Activated T-cell treated with anti-CD3 and anti-CD28 coated beads for 1 hour (primary cell): ENCODE measurements around the gene IST1.
A peak's percentile ranks its signal among the peaks of the same experiment; 100 is the strongest.
"Not testable (repeated sequence)": the region's sequence is repeated elsewhere in the genome, so short reads cannot be mapped to it uniquely, and the experiment has no call there.

Experiments used
- DNase-seq: peaks from one replicate; pipeline ENCODE4 v3.0.0-alpha.2; 2020; ENCODE audit warnings: low read depth

The IST1 gene

DNA sequence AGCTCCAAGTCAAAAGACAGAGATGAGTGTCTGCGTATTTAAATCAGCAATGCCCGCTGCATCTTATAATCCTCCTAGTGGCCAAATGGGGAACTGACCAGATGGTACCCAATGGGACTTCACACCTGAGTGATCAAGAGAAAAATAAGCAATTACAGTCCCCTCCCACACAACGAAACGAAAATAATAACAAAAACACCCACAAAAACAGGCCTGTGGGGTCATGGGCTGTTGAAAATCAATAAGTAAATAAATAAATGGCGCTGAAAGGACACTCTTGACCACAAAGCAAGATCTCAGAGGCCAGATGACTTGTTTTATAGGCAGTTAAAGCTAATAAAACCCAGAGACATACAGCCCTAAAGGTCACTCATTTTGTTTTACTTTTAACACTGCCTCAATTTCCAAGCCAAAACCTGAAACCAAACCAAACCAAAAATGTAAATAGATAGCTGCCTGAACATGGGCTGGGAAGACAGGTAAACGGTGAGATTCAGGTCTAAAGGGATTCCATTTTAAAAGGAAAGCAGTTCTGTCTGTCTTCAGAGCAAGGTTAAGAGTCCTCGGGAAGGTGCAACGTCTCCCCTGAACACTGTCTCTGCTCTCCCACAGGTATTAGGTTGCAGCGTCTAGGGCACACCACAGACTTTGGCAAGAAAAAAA lies 12.7 kb upstream of the IST1 start:
- peak; percentile 65 for DNase-seq

DNA sequence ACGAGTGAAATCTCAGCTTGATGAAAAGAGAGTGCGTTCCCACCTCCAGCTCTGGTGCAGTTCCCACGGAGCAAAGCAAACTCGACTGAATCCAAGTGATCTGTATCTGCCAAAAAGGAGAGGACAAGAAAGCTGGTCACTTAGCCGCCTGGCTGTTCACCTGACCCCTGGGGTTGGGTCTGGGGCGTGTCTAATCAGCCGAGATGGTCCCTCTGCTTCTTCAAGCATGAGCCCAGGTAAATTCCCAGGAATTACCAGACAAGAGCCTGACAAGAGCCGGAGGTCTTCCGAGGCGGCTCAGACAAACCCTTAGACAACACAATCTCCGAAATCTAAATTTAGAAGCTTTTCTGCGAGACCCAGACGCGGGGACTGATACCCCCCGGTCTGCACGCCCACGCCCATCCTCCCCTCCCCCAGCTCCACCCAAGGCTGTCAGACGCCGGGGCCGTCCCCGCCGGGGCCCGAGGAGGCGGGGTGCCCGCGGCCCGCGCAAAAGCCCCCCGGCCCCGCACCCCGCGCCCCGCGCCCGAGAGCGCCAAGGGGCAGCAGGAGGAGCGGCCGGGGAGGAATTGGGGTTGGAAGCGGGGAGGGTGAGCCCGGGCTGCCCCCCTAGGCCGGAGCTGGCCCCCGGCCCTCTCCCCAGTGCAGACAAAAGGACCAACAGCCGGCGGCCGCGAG lies 12.0 kb upstream of the IST1 start:
- DNase-seq = peak; percentile 44

DNA sequence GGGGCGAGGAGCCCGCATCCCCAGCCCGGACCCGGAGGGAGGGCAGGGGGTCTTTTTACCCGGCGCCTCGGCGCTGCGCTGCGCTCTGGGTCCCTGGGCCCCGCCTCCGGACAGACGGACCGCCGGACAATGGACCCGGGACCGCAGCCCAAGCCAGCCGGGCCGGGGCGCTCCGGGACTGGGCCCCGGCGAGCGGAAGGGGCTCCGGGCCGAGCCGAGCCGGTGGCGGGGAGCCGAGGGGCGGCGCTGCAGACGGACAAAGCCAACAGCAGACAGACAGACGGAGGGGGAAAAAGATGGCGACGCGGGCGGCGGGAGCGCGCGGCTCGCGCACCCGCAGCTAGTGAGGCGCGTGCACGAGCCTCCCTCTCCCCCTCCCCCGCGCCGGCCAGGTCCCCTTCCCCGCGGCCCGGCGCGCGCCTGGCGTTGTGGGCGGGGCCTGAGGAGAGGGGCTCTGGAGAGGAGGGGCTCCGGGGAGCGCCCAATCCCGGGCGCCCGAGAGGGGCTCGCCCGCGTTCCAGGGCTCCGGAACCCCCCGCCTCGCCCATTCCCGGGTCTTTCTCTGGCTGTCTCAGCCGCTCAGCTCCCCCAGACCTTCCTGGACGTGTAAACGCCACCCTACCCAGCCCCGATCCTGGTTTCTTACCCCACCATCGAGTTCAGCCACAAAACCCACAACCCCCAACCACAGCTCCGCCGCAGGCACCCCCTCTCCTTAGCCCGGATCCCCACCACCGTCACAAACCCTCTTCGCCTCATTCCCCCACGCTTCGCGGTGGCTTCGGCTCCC lies 11.3 kb upstream of the IST1 start, which contains the start of gene ZNF821:
TSS of gene ZNF821 (minus strand) at position 334 of the 790 bp plus-strand sequence. CDS start 4,236 bp downstream, outside the sequence.
- peak; percentile 59 for DNase-seq

DNA sequence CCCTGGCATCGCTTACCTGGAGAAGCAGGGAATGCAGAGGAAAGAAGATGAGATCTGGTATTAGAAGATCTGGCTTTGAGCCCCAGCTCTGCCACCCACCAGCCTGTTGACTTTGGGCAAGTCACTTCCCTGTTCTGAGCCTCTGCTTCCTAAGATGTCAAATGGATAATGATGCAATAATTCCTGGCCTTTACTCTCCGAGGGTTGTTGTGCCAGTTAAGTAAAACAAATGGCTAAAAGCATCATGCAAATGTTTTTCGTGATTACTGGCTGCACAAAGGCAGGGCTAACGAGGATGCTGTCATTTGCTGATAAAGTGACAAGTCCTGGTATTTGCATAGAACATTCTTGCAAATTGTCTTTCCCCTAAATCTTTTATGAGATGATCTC lies 10.1 kb upstream of the IST1 start:
- no peak for DNase-seq

DNA sequence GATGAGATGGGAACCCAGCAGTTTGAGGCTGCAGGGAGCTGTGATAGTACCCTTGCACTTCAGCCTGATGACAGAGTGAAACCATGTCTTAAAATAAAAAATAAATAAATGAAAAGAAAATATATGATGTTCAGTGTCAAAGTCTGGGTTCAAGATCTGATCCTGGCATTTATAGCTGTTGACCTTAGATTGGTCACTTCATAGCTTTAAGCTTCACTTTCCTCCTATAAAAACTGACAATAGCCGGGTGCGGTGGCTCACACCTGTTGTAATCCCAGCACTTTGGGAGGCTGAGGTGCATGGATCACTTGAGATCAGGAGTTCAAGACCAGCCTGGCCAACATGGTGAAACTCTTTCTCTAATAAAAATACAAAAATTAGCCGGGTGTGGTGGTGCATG lies 6.2 kb upstream of the IST1 start:
- no peak for DNase-seq

DNA sequence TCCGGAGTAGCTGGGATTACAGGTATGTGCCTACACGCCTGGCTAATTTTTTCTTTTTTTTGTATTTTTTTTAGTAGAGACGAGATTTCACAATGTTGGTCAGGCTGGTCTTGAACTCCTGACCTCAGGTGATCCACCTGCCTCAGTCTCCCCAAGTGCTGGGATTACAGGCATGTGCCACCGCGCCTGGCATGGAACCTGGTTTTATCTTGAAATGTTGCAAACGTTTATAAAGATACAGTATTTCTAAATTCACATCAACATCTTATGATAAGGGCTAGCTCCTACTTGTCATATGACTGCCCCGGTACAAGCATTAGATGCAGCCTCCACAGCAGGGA lies 1.5 kb upstream of the IST1 start:
- DNase-seq = no peak

DNA sequence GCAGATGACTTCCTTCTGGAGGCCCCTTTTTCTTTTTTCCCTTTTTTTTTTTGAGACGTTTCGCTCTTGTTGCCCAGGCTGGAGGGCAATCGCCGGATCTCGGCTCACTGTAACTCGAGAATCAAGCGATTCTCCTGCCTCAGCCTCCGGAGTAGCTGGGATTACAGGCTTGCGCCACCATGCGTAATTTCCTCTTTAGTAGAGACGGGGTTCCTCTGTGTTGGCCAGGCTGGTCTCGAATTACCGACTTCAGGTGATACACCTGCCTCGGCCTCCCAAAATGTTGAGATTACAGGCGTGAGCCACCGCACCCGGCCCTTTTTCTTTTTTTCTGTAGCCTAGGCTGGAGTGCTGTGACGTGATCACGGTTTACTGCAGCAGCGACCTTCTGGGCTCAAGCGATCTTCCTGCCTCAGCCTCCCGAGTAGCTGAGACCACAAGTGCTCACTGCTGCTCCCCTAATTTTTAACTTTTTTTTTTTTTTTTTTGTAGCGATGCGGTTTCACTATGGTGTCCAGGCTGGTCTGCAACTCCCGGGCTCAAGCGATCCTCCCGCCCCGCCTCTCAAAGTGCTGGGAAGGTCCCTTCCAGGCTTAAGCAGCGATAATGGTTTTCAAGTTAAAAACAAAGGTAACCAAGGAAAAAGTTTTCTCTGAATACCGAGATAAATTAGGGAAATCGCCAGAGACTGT lies 956 bp upstream of the IST1 start:
- DNase-seq = peak; percentile 15

DNA sequence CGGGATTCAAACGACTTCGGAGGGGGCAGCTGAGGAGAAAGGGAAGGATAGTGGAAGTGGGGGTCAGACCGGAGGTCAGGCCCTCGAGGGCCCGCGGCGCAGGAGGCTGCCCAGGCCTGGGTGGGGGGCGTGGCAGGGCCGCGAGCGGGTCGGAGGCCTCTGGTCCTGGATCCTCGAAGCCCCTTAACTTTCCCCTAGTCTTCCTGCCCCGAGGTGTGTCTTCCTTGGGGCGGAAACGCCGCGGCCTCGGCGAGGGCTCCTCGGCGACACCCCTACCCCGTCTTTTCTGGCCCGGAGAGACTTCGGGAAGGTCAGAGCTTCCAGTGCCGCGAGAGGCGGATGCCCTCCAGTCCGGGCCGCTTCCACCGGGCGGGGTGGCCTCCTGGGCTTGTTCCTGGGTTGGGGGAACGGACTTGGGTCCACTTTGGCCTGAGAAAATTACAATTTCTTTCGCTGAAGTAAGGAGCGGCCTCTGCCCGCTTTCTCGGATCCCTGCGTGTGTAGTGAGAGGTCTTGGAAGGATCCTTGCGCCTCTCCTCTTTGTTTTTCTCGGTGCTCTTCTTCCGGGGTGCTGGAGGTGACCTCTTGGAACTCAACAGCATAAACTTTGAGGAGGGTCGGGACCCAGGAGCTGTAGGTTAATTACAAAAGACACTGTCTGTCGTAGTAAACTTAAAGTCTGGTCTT lies 491 bp downstream of the IST1 start:
- DNase-seq = no peak

DNA sequence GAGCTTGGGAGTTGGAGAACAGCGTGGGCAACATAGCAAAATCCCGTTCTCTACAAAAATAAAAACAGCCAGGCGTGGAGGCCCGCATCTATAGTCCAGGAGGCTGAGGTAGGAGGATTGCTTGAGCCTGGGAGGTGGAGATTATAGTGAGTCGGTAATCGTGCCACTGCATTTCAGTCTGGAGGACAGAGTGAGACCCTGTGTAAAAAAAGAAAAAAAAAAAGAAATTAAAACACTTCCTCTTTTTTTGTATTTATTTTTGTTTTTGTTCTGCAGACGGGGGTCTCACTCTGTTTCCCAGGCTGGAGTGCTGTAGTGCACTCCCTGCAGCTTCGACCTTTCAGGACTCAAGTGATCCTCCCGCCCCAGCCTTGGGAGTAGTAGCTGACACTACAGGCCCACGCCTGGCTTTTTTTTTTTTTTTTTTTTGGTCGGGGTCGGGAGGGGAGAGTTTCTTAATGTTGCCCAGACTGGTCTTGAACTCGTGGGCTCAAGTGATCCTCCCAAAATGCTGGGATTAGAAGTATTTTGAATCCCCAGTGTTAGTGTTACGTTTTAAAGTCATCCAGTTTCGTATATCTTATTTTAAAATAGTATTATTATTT lies 1.5 kb downstream of the IST1 start:
- no peak for DNase-seq

DNA sequence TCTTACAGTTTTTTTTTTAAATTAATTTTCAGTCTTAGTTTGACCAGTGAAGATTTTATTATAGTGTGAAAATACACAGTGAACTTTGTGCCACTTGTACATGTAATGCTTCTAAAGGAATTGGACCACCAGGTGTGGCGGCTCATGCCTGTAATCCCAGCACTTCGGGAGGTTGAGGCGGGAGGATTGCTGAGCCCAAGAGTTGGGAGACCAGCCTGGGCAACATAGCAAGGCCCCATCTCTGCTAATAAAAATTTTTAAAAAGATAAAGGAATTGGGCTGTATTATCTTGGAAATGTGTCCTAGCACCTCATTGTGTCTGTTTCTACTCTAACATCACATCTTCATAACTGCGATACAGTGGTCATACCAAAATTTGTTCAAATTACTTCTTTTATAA lies 3.8 kb downstream of the IST1 start:
- DNase-seq = no peak

DNA sequence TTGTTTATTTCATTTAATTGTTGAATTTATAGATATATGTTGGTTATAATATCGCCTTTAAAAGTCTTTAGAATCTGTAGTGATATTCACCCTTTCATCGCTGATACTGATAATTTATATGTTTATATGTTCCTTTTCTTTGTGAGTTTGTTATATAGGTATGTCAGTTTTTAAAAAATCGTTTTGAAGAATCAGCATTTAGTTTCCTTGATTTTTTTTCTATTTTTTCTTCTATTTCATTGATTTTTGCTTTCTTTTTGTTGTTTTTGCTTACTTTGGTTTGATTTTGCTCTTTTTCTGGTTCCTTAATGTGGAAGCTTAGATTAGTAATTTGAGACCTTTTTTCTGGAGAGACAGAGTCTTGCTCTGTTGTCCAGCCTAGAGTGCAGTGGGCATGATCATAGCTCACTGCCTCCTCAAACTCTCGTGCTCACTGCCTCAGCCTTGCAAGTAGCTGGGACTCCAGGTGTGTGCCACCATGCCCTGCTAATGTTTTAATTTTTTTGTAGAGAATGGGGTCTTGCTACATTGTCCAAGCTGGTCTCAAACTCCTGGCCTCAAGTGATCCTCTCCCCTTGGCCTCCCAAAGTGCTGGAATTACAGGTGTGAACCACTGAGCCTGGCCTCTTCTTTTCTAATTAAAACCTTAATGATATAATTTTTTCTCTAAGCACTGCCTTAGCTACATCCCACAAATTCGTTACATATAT lies 7.5 kb downstream of the IST1 start:
- DNase-seq = no peak

DNA sequence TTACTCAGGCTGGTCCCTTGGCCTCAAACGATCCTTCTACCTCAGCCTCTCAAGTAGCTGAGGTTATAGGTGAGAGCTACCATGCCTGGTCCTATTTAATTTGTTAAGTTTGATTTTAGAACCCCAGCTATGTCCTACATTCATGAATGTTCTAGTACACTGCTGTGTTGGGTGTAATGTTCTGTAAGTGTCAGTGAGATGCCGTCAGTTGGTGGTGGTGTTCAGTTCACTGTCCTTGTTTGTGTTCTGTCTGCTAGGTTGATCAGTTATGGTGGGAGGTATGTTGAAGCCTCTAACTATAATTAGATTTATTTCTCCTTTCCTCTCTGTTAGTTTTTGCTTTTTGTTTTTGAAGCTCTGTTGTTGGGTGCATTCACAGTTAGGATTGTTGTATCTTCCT lies 8.3 kb downstream of the IST1 start:
- DNase-seq = no peak

DNA sequence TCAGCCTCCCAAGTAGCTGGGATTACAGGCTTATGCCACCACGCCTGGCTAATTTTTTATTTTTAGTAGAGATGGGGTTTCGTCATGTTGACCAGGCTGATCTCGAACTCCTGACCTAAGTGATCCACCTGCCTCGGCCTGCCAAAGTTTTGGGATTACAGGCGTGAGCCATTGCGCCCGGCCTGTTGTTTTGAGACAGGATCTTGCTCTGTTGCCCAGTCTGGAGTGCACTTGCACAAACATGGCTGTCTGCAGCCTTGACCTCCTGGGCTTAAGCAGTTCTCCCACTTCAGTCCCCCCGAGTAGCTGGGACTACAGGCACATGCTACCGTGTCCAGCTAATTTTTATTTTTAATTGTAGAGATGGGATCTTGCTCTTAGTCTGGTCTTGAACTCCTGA lies 8.9 kb downstream of the IST1 start:
- DNase-seq = no peak

DNA sequence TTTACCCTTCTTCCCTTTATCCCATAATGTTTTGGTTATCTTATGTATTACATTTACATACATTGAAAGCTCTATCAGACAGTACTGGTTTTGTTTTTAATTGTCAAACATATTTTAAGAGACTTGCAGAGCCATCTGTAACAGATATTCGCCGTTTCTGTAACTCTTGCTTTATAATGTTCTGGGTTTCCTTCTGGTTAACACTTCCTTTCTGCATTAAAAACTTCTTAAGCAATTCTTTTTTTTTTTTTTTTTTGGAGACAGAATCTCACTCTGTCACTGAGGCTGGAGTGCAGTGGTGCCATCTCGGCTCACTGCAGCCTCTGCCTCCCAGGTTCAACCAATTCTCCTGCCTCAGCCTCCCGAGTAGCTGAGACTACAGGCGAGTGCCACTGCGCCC lies 10.4 kb downstream of the IST1 start:
- not testable (repeated sequence) for DNase-seq

DNA sequence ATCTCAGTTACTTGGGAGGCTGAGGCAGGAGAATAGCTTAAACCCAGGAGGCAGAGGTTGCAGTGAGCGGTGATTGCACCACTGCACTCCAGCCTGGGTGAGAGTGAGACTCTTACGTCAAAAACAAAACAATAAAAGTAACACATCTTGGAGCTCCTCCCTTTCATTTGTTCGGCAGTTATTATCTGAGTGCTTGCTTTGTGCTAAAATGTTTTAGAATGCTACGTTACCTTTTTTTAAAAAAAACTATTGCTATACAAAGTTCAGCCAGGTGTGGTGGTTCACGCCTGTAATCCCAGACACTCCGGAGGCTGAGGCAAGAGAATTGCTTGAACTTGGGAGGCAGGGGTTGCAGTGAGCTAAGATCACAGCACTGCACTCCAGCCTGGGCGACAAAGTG lies 15.8 kb downstream of the IST1 start:
- no peak for DNase-seq

DNA sequence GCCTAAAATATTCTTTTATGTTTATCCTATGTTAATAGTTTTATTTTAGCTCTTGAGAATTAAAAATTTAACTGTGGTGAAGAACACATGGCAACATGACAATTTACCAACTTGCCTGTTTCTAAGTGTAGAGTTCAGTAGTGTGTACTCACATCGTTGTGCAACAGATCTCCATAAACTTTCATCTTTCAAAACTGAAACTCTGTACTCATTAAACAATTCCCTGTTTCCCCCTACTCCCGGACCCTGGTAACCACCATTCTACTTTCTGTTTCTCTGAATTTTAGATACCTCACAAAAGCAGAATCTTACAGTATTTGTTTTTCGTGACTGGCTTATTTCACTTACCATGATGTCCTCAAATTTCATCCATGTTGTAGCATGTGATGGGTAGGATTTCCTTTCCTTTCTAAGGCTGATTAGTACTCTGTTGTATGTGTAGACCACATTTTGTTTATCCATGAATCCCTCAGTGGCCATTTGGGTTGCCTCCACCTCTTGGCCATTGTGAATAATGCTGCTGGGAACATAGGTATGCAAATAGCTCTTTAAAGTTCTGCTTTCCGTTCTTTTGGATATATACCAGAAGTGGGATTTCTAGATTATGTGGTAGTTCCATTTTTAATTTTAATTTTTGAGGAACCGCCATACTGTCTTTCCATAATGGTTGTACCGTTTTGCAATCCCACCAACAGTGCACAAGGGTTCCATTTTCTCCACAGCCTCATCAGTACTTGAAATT lies 17.4 kb downstream of the IST1 start:
- DNase-seq = no peak

DNA sequence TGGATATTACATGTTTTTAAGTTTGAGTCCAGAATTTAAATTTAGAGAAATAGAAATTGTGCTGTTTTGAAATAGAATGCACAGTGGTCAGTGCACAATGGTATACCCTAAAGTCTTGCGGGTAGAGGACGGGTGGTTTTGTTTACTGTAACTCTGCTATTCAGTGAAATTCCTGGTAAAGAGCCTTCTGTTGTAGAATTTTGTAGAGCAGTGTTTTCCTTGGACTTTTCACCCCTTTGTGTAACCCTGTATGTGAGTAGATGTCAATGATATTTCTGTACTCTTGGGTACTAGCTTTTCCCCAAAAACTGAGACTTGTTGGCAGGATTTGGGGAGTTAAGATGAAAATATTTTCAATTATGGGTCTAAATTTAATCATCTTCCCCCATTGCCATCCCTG lies 19.5 kb downstream of the IST1 start:
- DNase-seq = no peak

DNA sequence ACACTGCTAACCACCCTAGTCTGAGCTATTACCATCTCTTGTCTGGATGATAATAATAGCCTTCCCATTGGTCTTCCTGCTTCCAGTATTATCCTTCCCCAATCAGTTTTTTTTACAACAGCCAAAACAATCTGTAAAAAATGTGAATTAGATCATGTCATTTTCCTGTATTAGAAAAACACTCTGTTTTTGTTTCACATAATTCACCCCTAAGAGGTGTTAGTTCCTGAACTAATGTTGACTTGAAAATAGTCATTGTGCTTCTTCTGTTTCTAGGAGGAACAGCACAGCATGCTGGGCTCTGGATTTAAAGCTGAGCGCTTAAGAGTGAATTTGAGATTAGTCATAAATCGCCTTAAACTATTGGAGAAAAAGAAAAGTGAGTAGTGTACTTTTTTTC lies 20.0 kb downstream of the IST1 start:
- no peak for DNase-seq

DNA sequence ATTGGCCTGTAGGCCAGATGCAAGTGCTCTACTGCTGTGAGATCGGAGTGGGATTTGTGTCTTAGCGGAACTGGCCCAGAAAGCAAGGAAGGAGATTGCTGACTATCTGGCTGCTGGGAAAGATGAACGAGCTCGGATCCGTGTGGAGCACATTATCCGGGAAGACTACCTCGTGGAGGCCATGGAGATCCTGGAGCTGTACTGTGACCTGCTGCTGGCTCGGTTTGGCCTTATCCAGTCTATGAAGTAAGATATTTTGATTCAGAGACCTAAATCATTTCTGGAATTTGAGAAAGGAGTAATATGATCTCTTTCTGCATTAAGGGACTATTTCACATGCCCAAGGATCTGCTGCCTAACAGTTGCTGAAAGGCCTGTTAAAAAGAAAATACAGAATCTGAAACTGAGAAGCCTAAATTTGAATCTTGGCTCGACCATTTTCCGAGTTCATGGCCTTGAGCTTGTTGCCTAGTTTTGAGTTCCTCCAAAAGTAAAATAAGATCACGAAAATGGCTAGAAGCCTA lies 21.1 kb downstream of the IST1 start:
- DNase-seq = no peak

DNA sequence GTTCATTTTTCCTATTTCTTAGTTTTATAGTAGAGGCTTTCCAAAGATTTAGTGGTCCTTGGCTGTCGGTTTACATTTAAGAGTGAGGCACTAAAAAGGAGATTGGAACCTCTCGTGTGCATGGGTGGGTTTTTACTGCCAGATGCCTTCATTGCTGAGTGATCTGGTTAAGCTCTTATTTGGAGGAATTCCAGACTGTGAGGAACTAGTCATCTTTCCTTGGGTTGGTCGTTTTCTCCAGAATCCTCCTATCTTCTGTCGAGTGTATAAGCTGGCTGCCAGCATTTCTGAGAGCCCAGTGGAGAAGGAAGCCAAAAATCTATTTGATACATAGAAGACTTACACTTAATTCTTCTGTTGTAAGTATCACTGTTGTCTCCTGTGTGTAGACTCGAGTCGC lies 22.6 kb downstream of the IST1 start:
- no peak for DNase-seq
